GM23338 (cell line): ENCODE results near the gene SRPX. TPM values are rescaled to one million over a fixed set of nuclear protein-coding genes. Genes with fewer than 3 reads are reported as not detected.

ENCODE experiments used
- ATAC-seq: fragments of 200-7000 bp; cut with Tn5 transposase; 3 replicates; pipeline ENCODE4 v1.9.1; 2020
- DNase-seq: peaks from one replicate; pipeline ENCODE4 v3.0.0-alpha.2; 2015; ENCODE audit warnings: low spot score
- H2AFZ ChIP-seq: fragments of 200-600 bp; sonication (generic); 2 replicates; pipeline ENCODE4 v1.8.0; 2016; ENCODE audit warnings: antibody characterized with exemption, mild to moderate bottlenecking, moderate library complexity
- H3F3A ChIP-seq: fragments of 200-600 bp; sonication (generic); replicated peaks from 2 replicates; pipeline ENCODE4 v1.8.0; 2017; ENCODE audit warnings: antibody characterized with exemption, mixed run types, low read depth
- H3K27ac ChIP-seq: fragments of 200-600 bp; sonication (generic); 2 replicates; pipeline ENCODE4 v1.6.1; 2016; ENCODE audit warnings: low read depth
- H3K27me3 ChIP-seq: fragments of 200-600 bp; sonication (generic); 2 replicates; pipeline ENCODE4 v1.8.0; 2016; ENCODE audit warnings: mild to moderate bottlenecking, mixed run types, moderate library complexity; ENCODE audit not compliant: insufficient read depth
- H3K36me3 ChIP-seq: fragments of 200-600 bp; sonication (generic); 2 replicates; pipeline ENCODE4 v1.8.0; 2016; ENCODE audit warnings: mild to moderate bottlenecking; ENCODE audit not compliant: insufficient read depth
- H3K4me1 ChIP-seq: fragments of 200-600 bp; sonication (generic); 2 replicates; pipeline ENCODE4 v1.8.0; 2016; ENCODE audit warnings: mild to moderate bottlenecking, moderate library complexity; ENCODE audit not compliant: insufficient read depth
- H3K4me2 ChIP-seq: fragments of 200-600 bp; sonication (generic); 2 replicates; pipeline ENCODE4 v1.7.1; 2017; ENCODE audit warnings: mixed run types
- H3K4me3 ChIP-seq: fragments of 200-600 bp; sonication (generic); 2 replicates; pipeline ENCODE4 v1.6.1; 2016; ENCODE audit warnings: mixed run types
- H3K79me2 ChIP-seq: fragments of 200-600 bp; sonication (generic); replicated peaks from 2 replicates; pipeline ENCODE4 v1.8.0; 2017; ENCODE audit warnings: mild to moderate bottlenecking; ENCODE audit not compliant: insufficient read depth
- H3K9me2 ChIP-seq: fragments of 200-600 bp; sonication (generic); 2 replicates; pipeline ENCODE4 v1.8.0; 2017; ENCODE audit not compliant: insufficient read depth
- H4K20me1 ChIP-seq: fragments of 200-600 bp; sonication (generic); replicated peaks from 2 replicates; pipeline ENCODE4 v1.8.0; 2017; ENCODE audit warnings: mild to moderate bottlenecking; ENCODE audit not compliant: insufficient read depth
- H3K27ac Mint-ChIP-seq: 2 replicates; pipeline ENCODE4 v1.8.0; 2020; ENCODE audit warnings: inconsistent platforms, mild to moderate bottlenecking, moderate library complexity, mixed read lengths
- H3K27me3 Mint-ChIP-seq: 3 replicates; pipeline ENCODE4 v1.8.0; 2022; ENCODE audit warnings: low read depth, mild to moderate bottlenecking, moderate library complexity, mixed read lengths, inconsistent platforms; ENCODE audit not compliant: insufficient read depth, poor library complexity
- H3K36me3 Mint-ChIP-seq: 3 replicates; pipeline ENCODE4 v1.8.0; 2021; ENCODE audit warnings: low read depth, mild to moderate bottlenecking, inconsistent platforms, moderate library complexity, mixed read lengths
- H3K4me1 Mint-ChIP-seq: 3 replicates; pipeline ENCODE4 v1.8.0; 2020; ENCODE audit warnings: mild to moderate bottlenecking, inconsistent platforms, mixed read lengths
- H3K4me3 Mint-ChIP-seq: 3 replicates; pipeline ENCODE4 v1.8.0; 2021; ENCODE audit warnings: moderate library complexity, mild to moderate bottlenecking, inconsistent platforms, mixed read lengths
- H3K9me3 Mint-ChIP-seq: 3 replicates; pipeline ENCODE4 v1.8.0; 2020; ENCODE audit warnings: moderate library complexity, mild to moderate bottlenecking, inconsistent platforms, mixed read lengths
- CTCF ChIP-seq, 2 experiments: fragments of 200-600 bp in 1 of 2; sonication (generic) in 1 of 2; conservative IDR thresholded peaks; 2 replicates each; pipeline versions ENCODE4 v1.5.1 to v1.6.1; 2016 to 2017; ENCODE audit warnings: antibody characterized with exemption in 2 of 2, low read depth in 2 of 2, mild to moderate bottlenecking in 2 of 2, moderate library complexity in 1 of 2
- ETS1 ChIP-seq: IDR thresholded peaks from 2 replicates; pipeline ENCODE4 v1.6.1; 2016; ENCODE audit warnings: antibody characterized with exemption
- EZH2 ChIP-seq: fragments of 200-600 bp; sonication (generic); IDR thresholded peaks from one replicate; pipeline ENCODE4 v1.8.0; 2017; ENCODE audit warnings: antibody characterized with exemption, mild to moderate bottlenecking, low read depth; ENCODE audit not compliant: unreplicated experiment
- EZH2phosphoT487 ChIP-seq: fragments of 200-600 bp; sonication (generic); IDR thresholded peaks from one replicate; pipeline ENCODE4 v1.8.1; 2018; ENCODE audit warnings: antibody characterized with exemption; ENCODE audit not compliant: unreplicated experiment
- JUNB ChIP-seq: IDR thresholded peaks from one replicate; pipeline ENCODE4 v1.6.1; 2016; ENCODE audit warnings: antibody characterized with exemption; ENCODE audit not compliant: unreplicated experiment
- REST ChIP-seq: IDR thresholded peaks from one replicate; pipeline ENCODE4 v1.6.1; 2018; ENCODE audit warnings: antibody characterized with exemption; ENCODE audit not compliant: unreplicated experiment
- ZNF114 ChIP-seq: fragments of 250-450 bp; sonication (Bioruptor Pico); IDR thresholded peaks from 2 replicates; pipeline ENCODE4 v1.5.0; 2020; ENCODE audit warnings: mild to moderate bottlenecking, moderate library complexity
- ZNF331 ChIP-seq: fragments of 250-450 bp; sonication (Bioruptor Pico); IDR thresholded peaks from 2 replicates; pipeline ENCODE4 v1.5.0; 2020; ENCODE audit warnings: low read depth, mild to moderate bottlenecking, moderate library complexity
- polyA plus RNA-seq: library from polyadenylated mRNA; unstranded; fragments of >200 nt; fragmentation: Nextera tagmentation; extraction: Ambion mirVana; gene quantifications from 2 replicates; pipeline ENCODE4 v1.2.1, GENCODE V29; 2016
- total RNA-seq: library from RNA; depleted of rRNA; stranded (reverse); fragments of >200 nt; shearing (Covaris generic); gene quantifications from 2 replicates; pipeline ENCODE4 v1.2.3, GENCODE V29; 2014

Gene SRPX
- total and polyA plus RNA-seq, 2 experiments from 2014 or later, result 14.3 to 16.9 TPM

DNA sequence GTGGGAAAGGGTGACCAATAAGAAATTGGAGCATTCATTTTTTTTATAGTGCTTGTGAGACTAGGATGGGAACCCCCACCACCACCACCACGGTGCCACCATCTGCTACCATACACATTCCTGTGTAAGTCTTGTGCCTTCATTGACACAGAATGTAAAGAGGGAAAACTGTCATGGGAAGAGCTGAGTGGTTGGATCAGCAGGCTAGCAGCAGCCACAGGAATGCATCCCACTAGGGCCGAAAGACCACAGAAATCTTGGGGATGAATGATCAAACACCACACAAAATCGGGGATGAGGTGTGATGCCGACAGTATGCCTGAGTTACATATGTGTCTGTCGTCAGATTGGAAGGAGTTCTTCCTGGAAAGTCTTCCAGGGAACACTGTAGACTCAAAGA lies 69.2 kb downstream of the SRPX start:
- Histone ChIP-seq H3K36me3 (no peaks in the 10 kb centered on the region), H3K4me1 (no peaks in the 10 kb centered on the region), H3F3A (no peaks in the 10 kb centered on the region), H3K4me2 (no peak overlapping the region), H2AFZ (no peak overlapping the region), H3K4me3 (no peak overlapping the region), H4K20me1 (no peaks in the 10 kb centered on the region), H3K27ac (no peak overlapping the region), H3K9me2 (no peaks in the 10 kb centered on the region), H3K27me3 (no peaks in the 10 kb centered on the region), H3K79me2 (no peaks in the 10 kb centered on the region)
- no peaks in the 10 kb centered on the region for H3K36me3 Mint-ChIP-seq
- H3K27ac Mint-ChIP-seq, result no peak overlapping the region
- no peaks in the 10 kb centered on the region for H3K27me3 Mint-ChIP-seq
- ATAC-seq (no peak), DNase-seq (no peak)
- H3K4me3 Mint-ChIP-seq, result no peak overlapping the region
- H3K9me3 Mint-ChIP-seq, result no peaks in the 10 kb centered on the region
- peaks cover 6% of the 10 kb centered on the region for H3K4me1 Mint-ChIP-seq
- TF ChIP-seq CTCF (conservative IDR thresholded peaks at IDR 0.05; ENCODE audit: low read depth in 2 of 2), result no peak
- no peak for TF ChIP-seq EZH2
- no peak for TF ChIP-seq ETS1
- TF ChIP-seq ZNF114 (CRISPR knock-in tag), result no peak
- no peak for TF ChIP-seq REST
- no peak for TF ChIP-seq ZNF331 (CRISPR knock-in tag)
- no peak for TF ChIP-seq EZH2phosphoT487

GRCh38 chrX:38150993-38151392 lies 69.7 kb downstream of the SRPX start:
- Histone ChIP-seq H3K4me2 (no peak overlapping the region), H3F3A (no peaks in the 10 kb centered on the region), H4K20me1 (no peaks in the 10 kb centered on the region), H3K79me2 (no peaks in the 10 kb centered on the region), H3K4me3 (no peak overlapping the region), H2AFZ (no peak overlapping the region), H3K4me1 (no peaks in the 10 kb centered on the region), H3K27me3 (no peaks in the 10 kb centered on the region), H3K36me3 (no peaks in the 10 kb centered on the region), H3K9me2 (no peaks in the 10 kb centered on the region), H3K27ac (no peak overlapping the region)
- no peak overlapping the region for H3K27ac Mint-ChIP-seq
- no peaks in the 10 kb centered on the region for H3K36me3 Mint-ChIP-seq
- H3K4me3 Mint-ChIP-seq, result no peak overlapping the region
- no peak for DNase-seq
- H3K4me1 Mint-ChIP-seq, result peaks cover 6% of the 10 kb centered on the region
- no peaks in the 10 kb centered on the region for H3K9me3 Mint-ChIP-seq
- no peak for ATAC-seq
- H3K27me3 Mint-ChIP-seq, result no peaks in the 10 kb centered on the region
- TF ChIP-seq JUNB, result no peak
- no peak for TF ChIP-seq REST
- TF ChIP-seq EZH2phosphoT487, result no peak
